ENCODE measurements around the gene MAST1. TPM values are rescaled to one million over a fixed set of nuclear protein-coding genes. Genes with fewer than 3 reads are reported as not detected.

MAST1 gene
- total RNA-seq: under 1 TPM; 0.53 to 0.88 TPM

DNA sequence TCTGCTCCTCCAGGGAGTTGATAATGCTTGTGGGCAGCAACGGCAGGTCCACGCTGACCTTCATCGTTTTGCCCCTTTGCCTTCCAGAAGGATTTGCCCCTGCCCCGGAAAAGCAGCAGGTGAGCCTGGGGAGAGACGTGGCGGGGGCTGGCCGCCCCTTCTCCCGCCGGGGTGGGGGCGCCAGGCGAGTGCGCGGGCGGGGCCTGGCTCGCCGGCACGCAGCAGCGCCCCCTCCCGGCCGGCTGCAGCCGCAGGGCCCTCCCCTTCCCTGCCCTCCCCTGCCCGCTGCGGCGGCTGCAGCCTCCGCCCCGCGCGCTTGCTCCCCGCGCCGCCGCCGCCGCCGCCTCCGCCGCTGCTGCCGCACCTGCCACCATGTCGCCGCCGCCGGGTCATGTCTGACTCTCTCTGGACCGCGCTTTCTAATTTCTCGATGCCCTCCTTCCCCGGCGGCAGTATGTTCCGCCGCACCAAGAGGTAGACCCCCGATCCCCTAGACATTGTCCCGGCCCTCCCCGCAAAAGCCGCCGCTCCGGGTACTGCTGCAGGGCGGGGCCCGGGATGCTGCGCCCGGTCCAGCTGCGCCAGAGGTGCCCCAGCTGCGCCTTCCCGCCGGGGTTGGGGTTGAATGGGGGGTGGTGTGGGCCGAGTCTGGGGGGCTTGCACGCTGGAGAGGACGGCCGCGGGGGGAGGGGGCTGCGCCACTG is at the start of gene MAST1:
Gene MAST1, plus strand, starts transcription at position 334 of the 704 bp plus-strand sequence. Its CDS starts 58 bp downstream, at position 392.

DNA sequence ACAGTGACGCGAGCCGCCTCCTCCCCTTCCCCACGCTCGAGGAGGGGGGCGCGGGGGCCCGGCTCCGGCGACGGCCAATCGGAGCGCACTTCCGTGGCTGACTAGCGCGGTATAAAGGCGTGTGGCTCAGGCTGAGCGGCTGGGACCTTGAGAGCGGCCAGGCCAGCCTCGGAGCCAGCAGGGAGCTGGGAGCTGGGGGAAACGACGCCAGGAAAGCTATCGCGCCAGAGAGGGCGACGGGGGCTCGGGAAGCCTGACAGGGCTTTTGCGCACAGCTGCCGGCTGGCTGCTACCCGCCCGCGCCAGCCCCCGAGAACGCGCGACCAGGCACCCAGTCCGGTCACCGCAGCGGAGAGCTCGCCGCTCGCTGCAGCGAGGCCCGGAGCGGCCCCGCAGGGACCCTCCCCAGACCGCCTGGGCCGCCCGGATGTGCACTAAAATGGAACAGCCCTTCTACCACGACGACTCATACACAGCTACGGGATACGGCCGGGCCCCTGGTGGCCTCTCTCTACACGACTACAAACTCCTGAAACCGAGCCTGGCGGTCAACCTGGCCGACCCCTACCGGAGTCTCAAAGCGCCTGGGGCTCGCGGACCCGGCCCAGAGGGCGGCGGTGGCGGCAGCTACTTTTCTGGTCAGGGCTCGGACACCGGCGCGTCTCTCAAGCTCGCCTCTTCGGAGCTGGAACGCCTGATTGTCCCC is 46.8 kb upstream of the MAST1 start, which contains the start of gene JUNB:
Gene JUNB, plus strand, starts transcription at position 142 of the 706 bp plus-strand sequence. Its CDS starts 286 bp downstream, at position 428.

DNA sequence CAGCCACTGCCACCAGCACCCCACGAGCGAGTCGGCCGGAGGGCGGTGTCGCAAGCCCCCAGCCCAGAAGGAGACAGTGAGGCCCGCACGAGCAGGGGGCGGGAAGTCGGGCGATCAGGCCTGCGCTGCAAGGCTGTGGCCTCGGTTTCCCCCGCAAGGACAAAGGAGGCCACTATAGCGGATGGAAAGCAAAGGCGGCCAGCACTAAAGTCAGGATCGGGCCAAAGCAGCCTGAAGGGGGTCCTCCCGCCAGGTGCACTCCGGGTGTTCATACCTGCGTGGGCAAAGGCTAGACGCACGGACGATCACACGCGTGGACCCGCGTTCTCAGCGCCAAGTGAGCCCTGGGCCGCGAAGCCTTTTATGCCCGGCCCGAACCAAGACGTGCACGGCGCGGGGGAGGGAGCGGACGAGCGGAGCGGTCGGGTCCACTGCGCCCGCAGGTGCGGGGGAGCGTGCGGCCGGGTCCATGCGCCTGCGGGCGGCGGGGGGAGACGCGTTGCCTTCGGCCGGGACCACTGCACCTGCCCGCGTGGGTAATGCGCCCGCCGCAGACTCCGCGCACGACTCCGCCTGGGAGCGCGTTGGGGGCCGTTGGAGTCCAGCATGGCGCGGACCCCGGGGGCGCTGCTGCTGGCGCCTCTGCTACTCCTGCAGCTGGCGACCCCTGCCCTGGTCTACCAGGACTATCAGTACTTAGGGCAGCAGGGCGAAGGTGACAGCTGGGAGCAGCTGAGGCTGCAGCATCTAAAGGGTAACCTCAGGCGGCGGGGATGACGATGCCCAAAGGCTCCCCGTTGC is 36.6 kb upstream of the MAST1 start, which contains the start of the genes PRDX2 and THSD8:
Gene PRDX2, minus strand, starts transcription at position 335 of the 801 bp plus-strand sequence. CDS start 539 bp downstream, outside the sequence.
Gene THSD8, plus strand, starts transcription at position 604 of the 801 bp plus-strand sequence. Its CDS starts 3 bp downstream, at position 607.

GRCh38 chr19:12806242-12807081 is 31.9 kb upstream of the MAST1 start, which contains the start of gene RNASEH2A:
RNASEH2A (plus strand) TSS chr19:12806584; CDS start chr19:12806674, 90 bp downstream.

GRCh38 chr19:12834566-12834943 is 3.8 kb upstream of the MAST1 start, which contains the start of gene RTBDN:
RTBDN (minus strand) TSS chr19:12834579; CDS start chr19:12829979, 4,600 bp downstream.

GRCh38 chr19:12881172-12881808 is 43.0 kb downstream of the MAST1 start, which contains the start of gene DNASE2:
DNASE2 (minus strand) TSS chr19:12881449; CDS start chr19:12881375, 74 bp downstream.

GRCh38 chr19:12886969-12887747 is 48.8 kb downstream of the MAST1 start, which contains the start of gene KLF1:
KLF1 (minus strand) TSS chr19:12887201; CDS start chr19:12887140, 61 bp downstream.

GRCh38 chr19:12890787-12891552 is 52.7 kb downstream of the MAST1 start, which contains the start of gene GCDH:
GCDH (plus strand) TSS chr19:12891160; CDS start chr19:12891305, 145 bp downstream.

Small RNA genes lying within 50 kb of the gene (microRNA-seq; reads per million reads assigned to microRNA genes)
- gene MIR5695 (ENCODE audit: borderline microRNAs expressed, borderline replicate concordance): not detected
- gene MIR6794 (ENCODE audit: borderline microRNAs expressed, borderline replicate concordance): not detected

Other genes with a start within 250 kb of the MAST1 start
- 10 to 100 TPM; 20.4 to 21.4 TPM for gene ZNF490, start 227.7 kb upstream of the MAST1 start, total RNA-seq
- 10 to 100 TPM; 43.8 to 46.3 TPM for gene ZNF791, start 227.6 kb upstream of the MAST1 start, total RNA-seq
- 100 to 1,000 TPM; 179 to 189 TPM for gene MAN2B1, start 171.8 kb upstream of the MAST1 start, total RNA-seq
- gene WDR83, start 171.7 kb upstream of the MAST1 start, total RNA-seq: 10 to 100 TPM; 14.2 to 17.2 TPM
- 100 to 1,000 TPM; 102 to 115 TPM for gene DHPS, start 156.6 kb upstream of the MAST1 start, total RNA-seq
- not detected for gene GNG14, start 150.5 kb upstream of the MAST1 start, total RNA-seq
- 1 to 10 TPM; 5.3 to 6.6 TPM for gene FBXW9, start 141.9 kb upstream of the MAST1 start, total RNA-seq
- 10 to 100 TPM; 62.6 to 63.7 TPM for gene TNPO2, start 114.6 kb upstream of the MAST1 start, total RNA-seq
- gene TRIR, start 103.8 kb upstream of the MAST1 start, total RNA-seq: 100 to 1,000 TPM; 221 to 228 TPM
- 10 to 100 TPM; 52.4 to 55.0 TPM for gene GET3, start 101.0 kb upstream of the MAST1 start, total RNA-seq
- not detected for gene BEST2, start 86.7 kb upstream of the MAST1 start, total RNA-seq
- 10 to 100 TPM; 19.6 to 20.2 TPM for gene HOOK2, start 63.0 kb upstream of the MAST1 start, total RNA-seq
- 10 to 100 TPM; 90.6 to 96.0 TPM for gene JUNB, start 47.0 kb upstream of the MAST1 start, total RNA-seq
- 100 to 1,000 TPM; 245 to 256 TPM for gene PRDX2, start 36.7 kb upstream of the MAST1 start, total RNA-seq
- gene THSD8, start 36.4 kb upstream of the MAST1 start, total RNA-seq: 10 to 100 TPM; 12.6 to 18.2 TPM
- 10 to 100 TPM; 28.5 to 30.9 TPM for gene RNASEH2A, start 31.9 kb upstream of the MAST1 start, total RNA-seq
- not detected for gene RTBDN, start 3.9 kb upstream of the MAST1 start, total RNA-seq
- 10 to 100 TPM; 29.4 to 30.0 TPM for gene DNASE2, start 42.9 kb downstream of the MAST1 start, total RNA-seq
- under 1 TPM in 1 of 2 experiments, not detected in 1; 0.14 TPM for gene KLF1, start 48.7 kb downstream of the MAST1 start, total RNA-seq
- gene GCDH, start 52.6 kb downstream of the MAST1 start, total RNA-seq: 10 to 100 TPM; 39.0 to 42.7 TPM
- gene SYCE2, start 80.8 kb downstream of the MAST1 start, total RNA-seq: 1 to 10 TPM; 3.1 to 5.1 TPM
- gene FARSA, start 95.2 kb downstream of the MAST1 start, total RNA-seq: 10 to 100 TPM; 72.4 to 77.0 TPM
- 100 to 1,000 TPM; 591 to 596 TPM for gene CALR, start 100.1 kb downstream of the MAST1 start, total RNA-seq
- gene RAD23A, start 107.3 kb downstream of the MAST1 start, total RNA-seq: 100 to 1,000 TPM in 1 of 2 experiments, 10 to 100 TPM in 1; 97.6 to 113 TPM
- 10 to 100 TPM; 13.9 to 18.0 TPM for gene GADD45GIP1, start 118.7 kb downstream of the MAST1 start, total RNA-seq
- under 1 TPM; 0.24 to 0.25 TPM for gene DAND5, start 131.1 kb downstream of the MAST1 start, total RNA-seq
- 1 to 10 TPM; 1.7 to 3.0 TPM for gene NFIX, start 157.0 kb downstream of the MAST1 start, total RNA-seq